ENCODE data around the gene FNDC3B.
"Not testable (repeated sequence)": the region's sequence is repeated elsewhere in the genome, so short reads cannot be mapped to it uniquely, and the experiment has no call there.

GRCh38 chr3:172243376-172243775 lies 204.0 kb downstream of the FNDC3B start:
- not testable (repeated sequence) for TF ChIP-seq RAD21 (CRISPR knock-in tag; conservative IDR thresholded peaks at IDR 0.05 in 1 of 2, IDR thresholded peaks at IDR 0.05 in 1 of 2); ZBTB26 (CRISPR knock-in tag; IDR thresholded peaks at IDR 0.05)
